ENCODE data around the gene IDUA. TPM values are rescaled to one million over a fixed set of nuclear protein-coding genes. Genes with fewer than 3 reads are reported as not detected.

IDUA gene
- total RNA-seq, 1 experiment from 2014 or later = 10.1 TPM

DNA sequence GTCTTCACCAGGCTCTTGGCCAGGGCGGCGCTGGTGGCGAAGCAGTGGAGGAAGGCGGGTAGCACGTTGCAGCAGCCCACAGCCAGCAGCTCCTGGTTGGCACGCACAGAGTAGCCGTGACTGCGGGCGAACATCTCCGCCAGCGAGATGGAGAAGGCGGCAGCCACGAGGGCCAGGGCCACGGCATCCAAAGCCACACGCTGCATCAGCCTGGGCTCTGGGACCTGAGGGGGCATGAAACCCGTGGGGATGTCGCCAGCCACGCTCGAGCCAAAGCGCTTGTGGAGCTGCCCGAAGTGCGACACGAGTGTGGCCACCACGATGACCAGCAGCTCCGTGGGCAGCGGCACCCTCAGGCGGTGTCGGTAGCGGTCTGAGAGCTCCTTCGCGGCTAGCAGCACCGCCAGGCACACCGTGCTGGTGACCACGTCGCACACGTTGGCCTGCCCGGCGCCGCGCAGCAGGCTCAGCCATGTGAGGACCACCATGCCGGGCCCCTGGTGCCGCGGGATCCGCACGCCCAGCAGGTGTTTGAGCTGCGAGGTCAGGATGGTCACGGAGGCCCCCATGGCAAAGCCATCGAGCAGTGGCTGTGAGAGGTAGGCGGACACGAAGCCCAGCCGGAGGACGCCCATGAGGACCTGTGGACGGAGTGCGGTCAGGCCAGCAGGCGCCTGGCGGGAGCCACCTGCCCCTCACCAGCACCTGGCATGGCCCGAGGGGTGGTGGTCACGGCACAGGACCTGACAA is 3.1 kb downstream of the IDUA start:
- Histone ChIP-seq H3K36me3 (ENCODE audit: low read depth, low read length) (no peaks in the 10 kb centered on the region), H3K27ac (ENCODE audit: low read length) (no peak overlapping the region), H3F3A (ENCODE audit: low read length, unreplicated experiment) (no peaks in the 10 kb centered on the region), H3K9me3 (ENCODE audit: low read length) (no peaks in the 10 kb centered on the region), H3K27me3 (ENCODE audit: low read length) (no peaks in the 10 kb centered on the region), H4K20me1 (ENCODE audit: low read length) (no peaks in the 10 kb centered on the region), H3K4me3 (ENCODE audit: low read length) (no peak overlapping the region), H3K79me2 (ENCODE audit: low read length) (peaks cover 5% of the 10 kb centered on the region; the same call in 1 of the 2 replicates), H3K4me1 (ENCODE audit: insufficient read depth, low read length) (peaks cover 35% of the 10 kb centered on the region), H3K9ac (ENCODE audit: low read length) (no peak overlapping the region), H2AFZ (ENCODE audit: low read length) (no peak overlapping the region), H3K9me2 (replicated peaks; ENCODE audit: low read length) (no peaks in the 10 kb centered on the region), H3K4me2 (ENCODE audit: low read length) (no peak overlapping the region)
- ATAC-seq = no peak
- TF ChIP-seq EZH2phosphoT487 (IDR thresholded peaks at IDR 0.05; ENCODE audit: borderline replicate concordance, low read length) = no peak
- CTCF ChIA-PET = no interaction called here
- POLR2A ChIA-PET (ENCODE audit: unreplicated experiment) = no interaction called here
- BruUV-seq (replicated peaks) = no TSS peak
- no peak for DNase-seq
- intact Hi-C loops (cut with micrococcal nuclease) = no loop called here

DNA sequence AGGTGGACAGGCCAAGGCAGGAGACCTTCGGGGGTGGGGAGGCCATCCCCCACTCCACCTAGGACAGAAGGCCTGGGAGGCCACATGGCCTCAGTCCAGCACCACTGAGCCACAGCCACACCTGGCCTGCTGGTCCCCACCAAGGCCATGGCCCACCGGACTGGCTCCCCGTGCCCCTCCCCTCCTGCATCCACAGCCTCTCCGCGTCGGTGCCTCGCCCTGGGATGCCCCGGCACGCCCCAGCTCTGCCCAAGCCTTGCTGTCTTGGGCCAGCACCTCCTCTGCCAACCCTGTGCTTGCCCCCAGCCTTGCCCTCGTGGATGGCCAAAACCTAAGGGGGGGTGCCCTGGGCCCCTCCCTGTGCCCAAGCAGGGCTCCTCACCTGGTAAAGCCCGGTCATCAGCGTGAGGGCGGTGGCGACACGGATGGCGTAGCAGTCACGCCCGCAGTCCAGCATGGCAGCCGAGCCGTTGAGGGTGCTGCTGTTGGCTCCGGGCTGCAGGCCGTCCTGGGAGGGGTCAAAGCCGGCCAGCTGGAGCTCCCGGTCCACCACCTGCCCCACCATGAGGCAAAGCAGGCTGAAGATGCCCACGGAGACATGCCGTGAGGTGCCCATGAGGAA is 4.0 kb downstream of the IDUA start:
- Histone ChIP-seq H3K9me2 (replicated peaks; ENCODE audit: low read length) (no peaks in the 10 kb centered on the region), H3K36me3 (ENCODE audit: low read depth, low read length) (no peaks in the 10 kb centered on the region), H2AFZ (ENCODE audit: low read length) (no peak overlapping the region), H3K27me3 (ENCODE audit: low read length) (no peaks in the 10 kb centered on the region), H3K4me2 (ENCODE audit: low read length) (no peak overlapping the region), H3K27ac (ENCODE audit: low read length) (no peak overlapping the region), H3K9me3 (ENCODE audit: low read length) (no peaks in the 10 kb centered on the region), H3K4me3 (ENCODE audit: low read length) (no peak overlapping the region), H3K9ac (ENCODE audit: low read length) (no peak overlapping the region), H3K79me2 (ENCODE audit: low read length) (peaks cover 5% of the 10 kb centered on the region; the same call in 1 of the 2 replicates), H3K4me1 (ENCODE audit: insufficient read depth, low read length) (peaks cover 27% of the 10 kb centered on the region), H4K20me1 (ENCODE audit: low read length) (no peaks in the 10 kb centered on the region), H3F3A (ENCODE audit: low read length, unreplicated experiment) (no peaks in the 10 kb centered on the region)
- no peak for ATAC-seq
- intact Hi-C loops (cut with micrococcal nuclease) = no loop called here
- ChIA-PET POLR2A (ENCODE audit: unreplicated experiment) (no interaction called here), CTCF (no interaction called here)
- no TSS peak for BruUV-seq (replicated peaks)
- no peak for DNase-seq
- TF ChIP-seq EZH2phosphoT487 (IDR thresholded peaks at IDR 0.05; ENCODE audit: borderline replicate concordance, low read length) (no peak), CTCF (conservative IDR thresholded peaks at IDR 0.05; ENCODE audit: low read depth, low read length) (no peak), EZH2 (IDR thresholded peaks at IDR 0.05; ENCODE audit: low read length, unreplicated experiment) (no peak)

DNA sequence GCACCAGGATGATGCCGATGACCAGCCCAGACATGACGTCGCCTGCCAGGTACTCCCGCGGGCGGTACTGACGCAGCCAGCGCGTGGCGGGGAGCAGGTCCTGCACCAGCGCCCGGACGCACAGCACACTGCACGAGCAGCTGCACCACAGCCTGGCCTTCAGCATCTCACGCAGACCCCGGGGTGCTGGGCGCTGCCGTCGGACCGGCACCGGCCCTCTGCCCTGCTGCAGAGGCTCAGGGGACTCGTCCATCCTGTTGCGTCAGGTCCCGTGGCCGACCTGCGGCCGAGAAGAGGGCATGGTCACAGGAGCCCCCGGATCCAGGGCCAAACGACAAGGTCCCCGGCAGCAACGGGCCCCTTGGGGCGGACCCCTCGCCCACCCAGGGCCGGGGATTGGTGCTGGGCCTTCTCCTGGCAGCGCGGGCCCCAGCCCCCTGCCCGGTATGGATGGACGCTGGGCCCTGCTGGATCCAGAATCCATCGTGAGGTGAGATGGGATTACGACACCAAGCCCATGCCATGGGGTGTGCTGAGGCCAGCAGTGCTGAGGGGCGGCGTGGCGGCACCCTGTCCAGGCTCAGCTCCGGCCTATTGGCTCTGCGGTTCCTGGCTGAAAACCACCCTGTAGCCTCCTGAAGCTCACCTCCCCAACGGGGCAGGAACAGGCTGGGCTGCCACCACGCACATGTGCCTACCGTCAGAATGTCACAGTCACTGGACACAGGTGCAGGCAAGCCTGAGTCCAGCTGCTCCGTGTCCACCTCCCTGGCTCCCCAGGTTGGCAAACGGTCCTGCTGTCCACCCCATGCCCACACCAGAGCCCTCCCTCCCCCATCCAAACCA is 4.8 kb downstream of the IDUA start:
- H3K9me2 ChIP-seq (replicated peaks; ENCODE audit: low read length) = no peaks in the 10 kb centered on the region
- H3K9me3 ChIP-seq (ENCODE audit: low read length) = no peaks in the 10 kb centered on the region
- intact Hi-C loops (cut with micrococcal nuclease) = no loop called here
- TF ChIP-seq CTCF (conservative IDR thresholded peaks at IDR 0.05; ENCODE audit: low read depth, low read length) (no peak), EZH2 (IDR thresholded peaks at IDR 0.05; ENCODE audit: low read length, unreplicated experiment) (no peak), EZH2phosphoT487 (IDR thresholded peaks at IDR 0.05; ENCODE audit: borderline replicate concordance, low read length) (no peak)
- no TSS peak for BruUV-seq (replicated peaks)
- POLR2A ChIA-PET (ENCODE audit: unreplicated experiment) = no interaction called here
- ATAC-seq = no peak
- no peak overlapping the region for H3K9ac ChIP-seq (ENCODE audit: low read length)
- H3K4me1 ChIP-seq (ENCODE audit: insufficient read depth, low read length) = peaks cover 22% of the 10 kb centered on the region
- H3K27ac ChIP-seq (ENCODE audit: low read length) = no peak overlapping the region
- no peaks in the 10 kb centered on the region for H3F3A ChIP-seq (ENCODE audit: low read length, unreplicated experiment)
- no peak overlapping the region; the same call in 1 of the 2 replicates for H3K4me2 ChIP-seq (ENCODE audit: low read length)
- no peak overlapping the region for H3K4me3 ChIP-seq (ENCODE audit: low read length)
- CTCF ChIA-PET = no interaction called here
- H2AFZ ChIP-seq (ENCODE audit: low read length) = no peak overlapping the region
- peaks cover 5% of the 10 kb centered on the region; the same call in 1 of the 2 replicates for H3K79me2 ChIP-seq (ENCODE audit: low read length)
- H3K36me3 ChIP-seq (ENCODE audit: low read depth, low read length) = no peaks in the 10 kb centered on the region
- H3K27me3 ChIP-seq (ENCODE audit: low read length) = no peaks in the 10 kb centered on the region
- no peaks in the 10 kb centered on the region for H4K20me1 ChIP-seq (ENCODE audit: low read length)
- no peak for DNase-seq
